CD4-positive, alpha-beta T cell (primary cell): ENCODE data around the gene RRAD. TPM values are rescaled to one million over a fixed set of nuclear protein-coding genes. Genes with fewer than 3 reads are reported as not detected.

Source experiments
- ATAC-seq: fragments of 200-7000 bp; cut with Tn5 transposase; one replicate; pipeline ENCODE4 v1.10.0; 2022; ENCODE audit warnings: mild to moderate bottlenecking; ENCODE audit not compliant: poor library complexity
- CTCF ChIA-PET: fragments of 350-600 bp; sonication (Branson Sonifier 250); formaldehyde crosslinking; loops from one replicate; lab custom pipeline; 2021; ENCODE audit warnings: antibody characterized with exemption, inconsistent platforms; lab: Charles Lee
- POLR2A ChIA-PET: fragments of 350-600 bp; sonication (Branson Sonifier 250); formaldehyde crosslinking; loops from one replicate; lab custom pipeline; 2021; ENCODE audit warnings: antibody characterized with exemption, inconsistent platforms; lab: Charles Lee
- DNase-seq, 14 experiments: peaks; one replicate each; pipeline ENCODE4 v3.0.0-alpha.2; 2013 to 2020; ENCODE audit warnings: mixed read lengths in 2 of 14
- H3K27ac ChIP-seq, 2 donors: one replicate each; pipeline versions ENCODE4 v1.5.1 to v1.7.0; 2013; ENCODE audit warnings: low read length in 2 of 2, low read depth in 1 of 2, mild to moderate bottlenecking in 1 of 2
- H3K27me3 ChIP-seq, 2 experiments: 1 replicate in 1 of 2; 2 replicates in 1 of 2; pipeline versions ENCODE4 v1.6.1 to v1.7.0; 2013; ENCODE audit warnings: low read length in 2 of 2, control low read depth in 1 of 2, mild to moderate bottlenecking in 1 of 2, moderate library complexity in 1 of 2; ENCODE audit not compliant: insufficient read depth in 2 of 2, control insufficient read depth in 1 of 2
- H3K36me3 ChIP-seq: one replicate; pipeline ENCODE4 v1.6.1; 2013; ENCODE audit warnings: low read length, control low read depth; ENCODE audit not compliant: insufficient read depth
- H3K4me1 ChIP-seq: one replicate; pipeline ENCODE4 v1.6.1; 2013; ENCODE audit warnings: low read length, control low read depth; ENCODE audit not compliant: insufficient read depth
- H3K4me3 ChIP-seq: one replicate; pipeline ENCODE4 v1.5.1; 2013; ENCODE audit warnings: mild to moderate bottlenecking, low read length, moderate library complexity
- H3K9me3 ChIP-seq, 2 experiments: 1 replicate in 1 of 2; 2 replicates in 1 of 2; pipeline versions ENCODE4 v1.6.1 to v1.7.0; 2013; ENCODE audit warnings: low read length in 2 of 2, mild to moderate bottlenecking in 2 of 2, control low read depth in 1 of 2, moderate library complexity in 1 of 2; ENCODE audit not compliant: control insufficient read depth in 1 of 2, insufficient read depth in 1 of 2
- H3K27ac Mint-ChIP-seq: one replicate; pipeline ENCODE4 v1.8.0; 2020; ENCODE audit warnings: mixed read lengths
- H3K27me3 Mint-ChIP-seq: one replicate; pipeline ENCODE4 v1.8.0; 2021; ENCODE audit warnings: mixed read lengths
- H3K36me3 Mint-ChIP-seq: one replicate; pipeline ENCODE4 v1.8.0; 2021; ENCODE audit warnings: low read depth, mixed read lengths
- H3K4me1 Mint-ChIP-seq: one replicate; pipeline ENCODE4 v1.8.0; 2021; ENCODE audit warnings: low read depth, mixed read lengths
- H3K4me3 Mint-ChIP-seq: one replicate; pipeline ENCODE4 v1.8.0; 2020; ENCODE audit warnings: mild to moderate bottlenecking, mixed read lengths
- H3K9me3 Mint-ChIP-seq: one replicate; pipeline ENCODE4 v1.8.0; 2020; ENCODE audit warnings: mixed read lengths
- intact Hi-C, 2 experiments: fragments of 100-400 bp; cut with DNase I in 1 of 2; cut with micrococcal nuclease in 1 of 2; formaldehyde crosslinking; loops; one replicate each; pipeline versions ENCODE4 v1.15.1 to v1.9.0; 2023 to 2025; cut with DNase I, micrococcal nuclease
- total RNA-seq, 174 experiments: library from RNA in 2 of 174; stranded (reverse) in 2 of 174; gene quantifications; one replicate each; pipeline ENCODE4 v1.2.3 and lab custom pipeline; 2021 to 2026
- TF ChIP-seq, protein P1 (sequence below): fragments of 200-600 bp; IDR thresholded peaks from one replicate; pipeline ENCODE4 v1.8.0; 2022; ENCODE audit warnings: antibody characterized with exemption, mild to moderate bottlenecking

The RRAD gene
- total RNA-seq, 2 experiments from 2014 or later = 0.28 to 0.49 TPM

GRCh38 chr16:66900721-66901441, 24.5 kb downstream of the RRAD start:
- peaks cover 5% of the 10 kb centered on the region for H3K4me1 ChIP-seq
- Mint-ChIP-seq H3K27ac (no peak overlapping the region), H3K36me3 (no peaks in the 10 kb centered on the region), H3K9me3 (no peaks in the 10 kb centered on the region), H3K27me3 (no peaks in the 10 kb centered on the region), H3K4me3 (no peak overlapping the region), H3K4me1 (peaks cover 4% of the 10 kb centered on the region)
- no peaks in the 10 kb centered on the region for H3K36me3 ChIP-seq
- H3K27ac ChIP-seq = no peak overlapping the region
- no peak for ATAC-seq
- no peak for DNase-seq
- ChIA-PET CTCF (no interaction called here), POLR2A (no interaction called here)
- H3K27me3 ChIP-seq = no peaks in the 10 kb centered on the region
- H3K9me3 ChIP-seq = no peaks in the 10 kb centered on the region
- TF ChIP-seq, protein P1, sequence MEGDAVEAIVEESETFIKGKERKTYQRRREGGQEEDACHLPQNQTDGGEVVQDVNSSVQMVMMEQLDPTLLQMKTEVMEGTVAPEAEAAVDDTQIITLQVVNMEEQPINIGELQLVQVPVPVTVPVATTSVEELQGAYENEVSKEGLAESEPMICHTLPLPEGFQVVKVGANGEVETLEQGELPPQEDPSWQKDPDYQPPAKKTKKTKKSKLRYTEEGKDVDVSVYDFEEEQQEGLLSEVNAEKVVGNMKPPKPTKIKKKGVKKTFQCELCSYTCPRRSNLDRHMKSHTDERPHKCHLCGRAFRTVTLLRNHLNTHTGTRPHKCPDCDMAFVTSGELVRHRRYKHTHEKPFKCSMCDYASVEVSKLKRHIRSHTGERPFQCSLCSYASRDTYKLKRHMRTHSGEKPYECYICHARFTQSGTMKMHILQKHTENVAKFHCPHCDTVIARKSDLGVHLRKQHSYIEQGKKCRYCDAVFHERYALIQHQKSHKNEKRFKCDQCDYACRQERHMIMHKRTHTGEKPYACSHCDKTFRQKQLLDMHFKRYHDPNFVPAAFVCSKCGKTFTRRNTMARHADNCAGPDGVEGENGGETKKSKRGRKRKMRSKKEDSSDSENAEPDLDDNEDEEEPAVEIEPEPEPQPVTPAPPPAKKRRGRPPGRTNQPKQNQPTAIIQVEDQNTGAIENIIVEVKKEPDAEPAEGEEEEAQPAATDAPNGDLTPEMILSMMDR = no peak
- H3K4me3 ChIP-seq = no peak overlapping the region
- intact Hi-C loops = no loop called here

DNA sequence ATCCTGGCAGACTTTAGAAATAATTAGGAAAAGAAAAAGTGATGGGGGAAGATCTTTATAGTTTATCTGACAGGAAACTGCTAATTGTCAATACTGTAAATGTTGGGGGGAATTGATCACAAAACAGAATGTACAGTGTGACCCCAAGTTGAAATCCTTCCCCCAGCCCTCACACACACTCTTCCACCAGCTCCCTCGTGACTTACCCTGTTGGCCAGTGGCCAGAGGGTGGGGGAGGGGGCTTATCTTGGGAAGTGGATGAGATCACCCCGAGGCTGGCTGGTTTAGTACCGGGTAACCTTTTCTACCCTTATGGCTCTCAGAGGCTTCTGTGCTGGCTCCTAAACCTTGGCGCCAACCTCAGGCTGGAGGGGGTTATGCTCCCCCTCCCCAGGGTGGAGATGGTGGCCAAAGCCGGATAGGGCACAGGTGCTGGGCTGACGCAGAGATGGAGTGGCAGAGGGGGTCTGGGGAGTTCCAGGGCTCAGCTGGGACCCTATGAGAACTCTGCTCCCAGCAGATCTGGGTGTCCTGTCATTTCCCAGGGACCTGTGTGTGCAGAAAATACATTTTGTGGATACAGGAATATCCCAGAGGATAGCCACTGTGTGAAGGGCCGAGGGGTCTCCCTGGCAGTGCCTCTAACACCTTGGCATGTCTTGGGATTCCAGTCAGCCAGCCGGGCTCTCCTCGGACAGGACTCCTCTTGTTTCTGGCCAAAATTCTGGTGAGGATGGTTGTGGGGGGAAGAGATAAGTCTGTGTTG, 25.2 kb downstream of the RRAD start:
- Mint-ChIP-seq H3K4me1 (no peaks in the 10 kb centered on the region), H3K36me3 (no peaks in the 10 kb centered on the region)
- H3K27ac ChIP-seq = no peak overlapping the region

GRCh38 chr16:66899310-66899944, 25.9 kb downstream of the RRAD start:
- H3K27ac Mint-ChIP-seq = no peak overlapping the region
- CTCF ChIA-PET = no interaction called here
- no peaks in the 10 kb centered on the region for H3K36me3 ChIP-seq
- H3K27me3 Mint-ChIP-seq = no peaks in the 10 kb centered on the region
- no peak overlapping the region for H3K4me3 ChIP-seq
- H3K9me3 ChIP-seq = no peaks in the 10 kb centered on the region
- no peaks in the 10 kb centered on the region for H3K4me1 Mint-ChIP-seq
- DNase-seq = no peak
- no peaks in the 10 kb centered on the region for H3K9me3 Mint-ChIP-seq
- no peaks in the 10 kb centered on the region for H3K36me3 Mint-ChIP-seq
- POLR2A ChIA-PET = no interaction called here
- no peak for ATAC-seq
- TF ChIP-seq, protein P1 = no peak
- H3K27me3 ChIP-seq = no peaks in the 10 kb centered on the region
- peaks cover 3% of the 10 kb centered on the region for H3K4me1 ChIP-seq
- intact Hi-C loops = loop anchor here in 1 of 2 experiments (5.0 kb wide), 1 partner anchor 53 kb away; no protein-coding TSS in a partner anchor
- H3K27ac ChIP-seq = no peak overlapping the region
- H3K4me3 Mint-ChIP-seq = no peak overlapping the region

More for the DNA sequence above, 25.2 kb downstream of the RRAD start:
- TF ChIP-seq, protein P1 = no peak
- intact Hi-C loops = loop anchor here in 1 of 2 experiments (5.0 kb wide), 1 partner anchor 52 kb away; no protein-coding TSS in a partner anchor
- POLR2A ChIA-PET = no interaction called here
- Mint-ChIP-seq H3K27ac (no peak overlapping the region), H3K27me3 (no peaks in the 10 kb centered on the region), H3K9me3 (no peaks in the 10 kb centered on the region), H3K4me3 (no peak overlapping the region)
- DNase-seq (no peak), ATAC-seq (no peak)
- no peaks in the 10 kb centered on the region for H3K27me3 ChIP-seq
- peaks cover 3% of the 10 kb centered on the region for H3K4me1 ChIP-seq
- CTCF ChIA-PET = no interaction called here
- no peaks in the 10 kb centered on the region for H3K36me3 ChIP-seq
- H3K4me3 ChIP-seq = no peak overlapping the region
- no peaks in the 10 kb centered on the region for H3K9me3 ChIP-seq
